Gastrocnemius medialis (tissue), 4 donors: Measurements from ENCODE around the gene LRSAM1.

Experiments
- CTCF ChIP-seq, 5 experiments: fragments of 450-650 bp in 3 of 5; fragments of 200-600 bp in 2 of 5; sonication (generic) in 2 of 5; IDR thresholded peaks in 4 of 5; conservative IDR thresholded peaks in 1 of 5; 1 replicate in 4 of 5; 2 replicates in 1 of 5; pipeline ENCODE4 v1.5.1; 2016 to 2019; ENCODE audit warnings: antibody characterized with exemption in 5 of 5, mild to moderate bottlenecking in 3 of 5, moderate library complexity in 3 of 5
- POLR2A ChIP-seq, 2 donors: fragments of 450-650 bp; IDR thresholded peaks; one replicate each; pipeline ENCODE4 v1.6.1; 2017; ENCODE audit warnings: antibody characterized with exemption in 2 of 2, mild to moderate bottlenecking in 2 of 2, moderate library complexity in 2 of 2

- TF ChIP-seq CTCF (IDR thresholded peaks at IDR 0.05 in 4 of 5, conservative IDR thresholded peaks at IDR 0.05 in 1 of 5) = no peak
- no peak for TF ChIP-seq POLR2A (IDR thresholded peaks at IDR 0.05)
These were observed 53.6 kb downstream of the LRSAM1 start for GRCh38 chr9:127504887-127505251.
